ENCODE data around the gene TRIM45. TPM values are rescaled to one million over a fixed set of nuclear protein-coding genes. Genes with fewer than 3 reads are reported as not detected.
"Not testable (repeated sequence)": the region's sequence is repeated elsewhere in the genome, so short reads cannot be mapped to it uniquely, and the experiment has no call there.

TRIM45 gene
- total RNA-seq, 1 donor from 2014 or later: 5.6 TPM

DNA sequence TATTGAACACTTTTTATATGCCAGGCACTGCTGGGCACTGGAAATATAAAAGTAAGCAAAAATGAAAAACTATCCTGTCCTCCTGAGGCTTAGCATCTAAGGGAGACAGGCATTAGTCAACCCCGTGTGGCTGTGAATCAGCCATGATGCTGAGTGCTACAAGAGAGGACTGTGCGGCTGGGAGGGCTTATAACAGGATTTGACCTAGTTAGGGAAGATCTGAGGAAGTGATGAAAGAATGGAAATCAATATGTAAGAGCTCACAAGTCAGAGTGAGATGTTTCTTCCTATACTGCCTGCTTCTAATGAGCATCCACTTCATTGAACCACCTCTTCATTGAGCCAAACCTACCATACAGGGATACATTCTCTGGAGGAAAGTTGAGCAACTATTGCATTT, 15.1 kb downstream of the TRIM45 start:
- intact Hi-C loops (cut with DNase I): no loop called here
- Histone ChIP-seq H3K4me1 (no peaks in the 10 kb centered on the region), H3K9me3 (no peaks in the 10 kb centered on the region), H3K4me3 (no peak overlapping the region), H3K27me3 (no peaks in the 10 kb centered on the region), H3K27ac (no peak overlapping the region), H3K36me3 (peaks cover 0 to 11% of the 10 kb centered on the region in 2 donors)
- DNase-seq (ENCODE audit: extremely low spot score in 2 of 2): no peak
- no peak for TF ChIP-seq POLR2AphosphoS5 (IDR thresholded peaks at IDR 0.05; ENCODE audit: insufficient read depth in 1 of 2, low read depth in 1 of 2)
- TF ChIP-seq, protein P1, sequence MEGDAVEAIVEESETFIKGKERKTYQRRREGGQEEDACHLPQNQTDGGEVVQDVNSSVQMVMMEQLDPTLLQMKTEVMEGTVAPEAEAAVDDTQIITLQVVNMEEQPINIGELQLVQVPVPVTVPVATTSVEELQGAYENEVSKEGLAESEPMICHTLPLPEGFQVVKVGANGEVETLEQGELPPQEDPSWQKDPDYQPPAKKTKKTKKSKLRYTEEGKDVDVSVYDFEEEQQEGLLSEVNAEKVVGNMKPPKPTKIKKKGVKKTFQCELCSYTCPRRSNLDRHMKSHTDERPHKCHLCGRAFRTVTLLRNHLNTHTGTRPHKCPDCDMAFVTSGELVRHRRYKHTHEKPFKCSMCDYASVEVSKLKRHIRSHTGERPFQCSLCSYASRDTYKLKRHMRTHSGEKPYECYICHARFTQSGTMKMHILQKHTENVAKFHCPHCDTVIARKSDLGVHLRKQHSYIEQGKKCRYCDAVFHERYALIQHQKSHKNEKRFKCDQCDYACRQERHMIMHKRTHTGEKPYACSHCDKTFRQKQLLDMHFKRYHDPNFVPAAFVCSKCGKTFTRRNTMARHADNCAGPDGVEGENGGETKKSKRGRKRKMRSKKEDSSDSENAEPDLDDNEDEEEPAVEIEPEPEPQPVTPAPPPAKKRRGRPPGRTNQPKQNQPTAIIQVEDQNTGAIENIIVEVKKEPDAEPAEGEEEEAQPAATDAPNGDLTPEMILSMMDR (IDR thresholded peaks at IDR 0.05): no peak
- TF ChIP-seq POLR2A (IDR thresholded peaks at IDR 0.05): no peak

DNA sequence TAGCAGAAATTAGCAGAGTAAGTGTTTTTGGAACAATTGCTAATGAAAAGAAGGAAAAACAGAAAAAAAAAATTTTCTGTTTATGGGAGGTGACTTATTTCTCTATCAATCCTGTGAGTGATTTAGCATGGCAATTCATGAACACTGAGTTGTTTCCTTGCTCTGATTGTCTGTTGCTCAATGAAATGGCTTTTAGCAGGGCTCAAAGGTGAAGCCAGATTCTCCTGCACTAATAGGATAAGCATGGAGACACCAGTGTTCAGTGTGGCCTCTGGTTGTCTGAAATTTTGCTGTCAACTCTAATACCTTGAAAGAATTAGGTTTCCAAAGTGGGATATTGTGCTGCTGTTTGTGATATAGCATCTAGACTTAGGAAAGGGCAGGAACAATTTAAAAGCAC, 15.8 kb downstream of the TRIM45 start:
- Histone ChIP-seq H3K27ac (no peak overlapping the region), H3K27me3 (no peaks in the 10 kb centered on the region), H3K36me3 (peaks cover 0 to 14% of the 10 kb centered on the region in 2 donors), H3K9me3 (no peaks in the 10 kb centered on the region), H3K4me3 (no peak overlapping the region), H3K4me1 (no peaks in the 10 kb centered on the region)
- DNase-seq (ENCODE audit: extremely low spot score in 2 of 2): no peak
- intact Hi-C loops (cut with DNase I): no loop called here
- TF ChIP-seq POLR2AphosphoS5 (IDR thresholded peaks at IDR 0.05; ENCODE audit: insufficient read depth in 1 of 2, low read depth in 1 of 2): no peak
- no peak for TF ChIP-seq POLR2A (IDR thresholded peaks at IDR 0.05)
- TF ChIP-seq, protein P1 (IDR thresholded peaks at IDR 0.05): no peak

DNA sequence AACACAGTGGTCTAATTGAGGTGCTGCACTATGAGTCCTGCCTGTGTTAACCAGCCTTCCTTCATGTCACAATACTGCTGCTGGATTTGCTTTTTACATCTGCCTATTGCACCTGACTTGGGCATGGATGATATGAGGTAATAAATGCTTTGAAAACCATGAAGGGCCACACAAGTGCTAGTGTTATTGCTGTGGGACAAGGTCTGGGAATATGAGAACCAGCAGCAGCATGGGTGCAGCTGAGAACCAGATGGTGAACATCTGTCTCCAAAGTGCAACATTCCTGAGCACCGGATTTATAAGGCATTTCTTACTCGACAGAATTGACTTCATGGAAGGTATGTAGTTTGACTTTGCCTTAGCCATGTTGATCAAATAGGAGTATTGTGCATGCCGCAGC, 16.6 kb downstream of the TRIM45 start:
- no peaks in the 10 kb centered on the region for H3K27me3 ChIP-seq
- H3K4me3 ChIP-seq: no peak overlapping the region
- peaks cover 0 to 14% of the 10 kb centered on the region in 2 donors for H3K36me3 ChIP-seq
- TF ChIP-seq POLR2A (IDR thresholded peaks at IDR 0.05) (no peak), POLR2AphosphoS5 (IDR thresholded peaks at IDR 0.05; ENCODE audit: insufficient read depth in 1 of 2, low read depth in 1 of 2) (no peak)
- TF ChIP-seq, protein P1 (IDR thresholded peaks at IDR 0.05): no peak
- intact Hi-C loops (cut with DNase I): no loop called here
- H3K27ac ChIP-seq: no peak overlapping the region
- H3K9me3 ChIP-seq: no peaks in the 10 kb centered on the region
- no peaks in the 10 kb centered on the region for H3K4me1 ChIP-seq
- no peak for DNase-seq (ENCODE audit: extremely low spot score in 2 of 2)

DNA sequence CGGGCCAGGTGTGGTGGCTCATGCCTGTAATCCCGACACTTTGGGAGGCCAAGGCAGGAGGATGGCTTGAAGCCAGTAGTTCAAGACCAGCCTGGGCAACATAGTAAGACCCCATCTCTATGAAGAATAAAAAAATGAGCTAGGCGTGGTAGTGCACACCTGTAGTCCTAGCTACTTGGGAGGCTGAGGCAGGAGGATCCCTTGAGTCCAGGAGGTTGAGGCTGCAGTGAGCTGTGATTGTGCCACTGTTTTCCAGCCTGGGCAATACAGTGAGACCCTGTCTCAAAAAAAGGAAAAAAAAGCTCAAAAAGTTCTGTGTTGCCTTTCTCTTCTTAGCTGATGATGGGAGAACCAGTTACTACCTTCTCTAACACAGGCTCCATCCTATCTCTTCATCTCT, 19.7 kb downstream of the TRIM45 start:
- H3K36me3 ChIP-seq: peaks cover 0 to 18% of the 10 kb centered on the region in 2 donors
- H3K27ac ChIP-seq; H3K4me3 ChIP-seq; H3K9me3 ChIP-seq; intact Hi-C loops (cut with DNase I); H3K27me3 ChIP-seq; DNase-seq (ENCODE audit: extremely low spot score in 2 of 2); H3K4me1 ChIP-seq: not testable (repeated sequence)

DNA sequence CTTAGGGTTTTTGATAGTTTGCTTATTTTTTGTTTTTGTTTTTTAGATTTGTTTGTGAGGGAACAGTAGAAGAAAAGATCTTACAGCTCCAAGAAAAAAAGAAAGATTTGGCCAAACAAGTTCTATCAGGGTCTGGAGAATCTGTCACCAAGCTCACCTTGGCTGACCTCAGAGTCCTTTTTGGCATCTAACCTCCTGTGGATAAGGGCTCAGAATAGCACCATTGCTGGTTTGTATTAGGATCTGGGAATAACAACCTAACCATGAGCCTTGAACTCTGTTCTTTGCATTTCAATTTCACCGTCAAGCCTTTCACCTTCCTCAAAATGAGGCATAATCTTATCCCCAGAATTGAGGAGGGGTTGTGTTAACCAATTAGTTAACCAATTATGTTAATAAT, 20.2 kb downstream of the TRIM45 start:
- DNase-seq (ENCODE audit: extremely low spot score in 2 of 2): no peak
- no peaks in the 10 kb centered on the region for H3K4me1 ChIP-seq
- peaks cover 0 to 18% of the 10 kb centered on the region in 2 donors for H3K36me3 ChIP-seq
- H3K9me3 ChIP-seq: no peaks in the 10 kb centered on the region
- intact Hi-C loops (cut with DNase I): no loop called here
- TF ChIP-seq POLR2A (IDR thresholded peaks at IDR 0.05) (no peak), POLR2AphosphoS5 (IDR thresholded peaks at IDR 0.05; ENCODE audit: insufficient read depth in 1 of 2, low read depth in 1 of 2) (no peak)
- TF ChIP-seq, protein P1 (IDR thresholded peaks at IDR 0.05): no peak
- no peaks in the 10 kb centered on the region for H3K27me3 ChIP-seq
- no peak overlapping the region for H3K4me3 ChIP-seq
- no peak overlapping the region for H3K27ac ChIP-seq
